ENCODE measurements around the gene BHMT. TPM values are rescaled to one million over a fixed set of nuclear protein-coding genes. Genes with fewer than 3 reads are reported as not detected.
"Not testable (repeated sequence)": the region's sequence is repeated elsewhere in the genome, so short reads cannot be mapped to it uniquely, and the experiment has no call there.

The BHMT gene
- total and polyA plus RNA-seq, 12 donors = 0.23 to 1.6 (median 0.57) TPM; not detected in 1

GRCh38 chr5:79157305-79157704 is 45.7 kb downstream of the BHMT start:
- Histone ChIP-seq H3K4me1 (replicated peaks in 1 of 2) (no peaks in the 10 kb centered on the region), H3K9me3 (replicated peaks in 1 of 3) (no peaks in the 10 kb centered on the region), H3K36me3 (replicated peaks in 1 of 2) (no peaks in the 10 kb centered on the region), H3K27ac (no peak overlapping the region), H3K27me3 (no peaks in the 10 kb centered on the region), H3K4me3 (no peak overlapping the region)
- WGBS, 4 donors = 70 to 83% (median 81%) methylated on average over 2 of the region's 2 CpGs
- no peak for TF ChIP-seq CTCF (IDR thresholded peaks at IDR 0.05)
- no peak for TF ChIP-seq POLR2A (IDR thresholded peaks at IDR 0.05)
- DNase-seq = no peak
- intact Hi-C loops (cut with DNase I) = no loop called here

- DNase-seq; H3K9me3 ChIP-seq (replicated peaks in 1 of 3); intact Hi-C loops (cut with DNase I); H3K4me1 ChIP-seq (replicated peaks in 1 of 2); H3K36me3 ChIP-seq (replicated peaks in 1 of 2); H3K27ac ChIP-seq; H3K27me3 ChIP-seq; H3K4me3 ChIP-seq: not testable (repeated sequence)
- WGBS, 4 donors = 89 to 95% (median 91%) methylated on average over 7 of the region's 7 CpGs
Observed at GRCh38 chr5:79161647-79162046, 50.0 kb downstream of the BHMT start.

- Histone ChIP-seq H3K36me3 (replicated peaks in 1 of 2) (no peaks in the 10 kb centered on the region), H3K27me3 (no peaks in the 10 kb centered on the region), H3K4me1 (replicated peaks in 1 of 2) (no peaks in the 10 kb centered on the region), H3K27ac (no peak overlapping the region), H3K4me3 (no peak overlapping the region), H3K9me3 (replicated peaks in 1 of 3) (no peaks in the 10 kb centered on the region)
- DNase-seq = no peak
- intact Hi-C loops (cut with DNase I) = no loop called here
- TF ChIP-seq POLR2A (IDR thresholded peaks at IDR 0.05) = no peak
- TF ChIP-seq CTCF (IDR thresholded peaks at IDR 0.05) = no peak
Observed at GRCh38 chr5:79168031-79168430, 56.4 kb downstream of the BHMT start.

DNA sequence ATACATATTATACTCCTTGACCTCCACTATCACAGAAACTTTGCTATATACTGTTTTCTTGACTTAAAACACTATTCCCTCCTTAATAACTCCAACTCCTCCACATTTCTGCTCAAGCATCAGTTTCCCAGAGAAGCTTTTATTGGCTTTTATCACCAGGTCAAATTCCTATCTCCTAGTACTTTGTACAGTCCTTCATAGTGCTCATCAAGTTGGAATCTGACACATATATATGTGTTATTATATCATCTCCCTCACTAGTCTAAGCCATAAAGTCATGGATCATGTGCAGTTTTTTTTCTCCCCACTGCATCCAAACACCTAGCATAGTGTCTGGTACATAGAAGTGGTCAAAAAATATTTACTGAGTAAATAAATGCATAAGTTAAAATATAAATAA is 59.1 kb downstream of the BHMT start:
- intact Hi-C loops (cut with DNase I) = no loop called here
- DNase-seq = no peak
- H3K4me1 ChIP-seq (replicated peaks in 1 of 2) = no peaks in the 10 kb centered on the region
- H3K4me3 ChIP-seq = no peak overlapping the region
- H3K9me3 ChIP-seq (replicated peaks in 1 of 3) = no peaks in the 10 kb centered on the region
- H3K27ac ChIP-seq = no peak overlapping the region
- H3K27me3 ChIP-seq = no peaks in the 10 kb centered on the region
- TF ChIP-seq CTCF (IDR thresholded peaks at IDR 0.05) = no peak
- no peak for TF ChIP-seq POLR2A (IDR thresholded peaks at IDR 0.05)
- H3K36me3 ChIP-seq (replicated peaks in 1 of 2) = no peaks in the 10 kb centered on the region

- no peak for DNase-seq
- H3K4me1 ChIP-seq (replicated peaks in 1 of 2) = no peaks in the 10 kb centered on the region
- no peaks in the 10 kb centered on the region for H3K27me3 ChIP-seq
- intact Hi-C loops (cut with DNase I) = no loop called here
- no peaks in the 10 kb centered on the region for H3K36me3 ChIP-seq (replicated peaks in 1 of 2)
- no peak for TF ChIP-seq POLR2A (IDR thresholded peaks at IDR 0.05)
- TF ChIP-seq CTCF (IDR thresholded peaks at IDR 0.05) = no peak
- WGBS, 4 donors = 85 to 93% (median 92%) methylated on average over 6 of the region's 6 CpGs
- no peak overlapping the region for H3K4me3 ChIP-seq
- H3K27ac ChIP-seq = no peak overlapping the region
- H3K9me3 ChIP-seq (replicated peaks in 1 of 3) = no peaks in the 10 kb centered on the region
Observed at GRCh38 chr5:79171635-79172245, 60.1 kb downstream of the BHMT start.

Data from adrenal gland (tissue), 12 donors.